Measurements from ENCODE around the gene ZNF526. TPM values are rescaled to one million over a fixed set of nuclear protein-coding genes. Genes with fewer than 3 reads are reported as not detected.

Gene ZNF526
- total RNA-seq, 1 donor from 2014 or later, result 7.0 TPM

GRCh38 chr19:42178791-42179674 lies 41.1 kb upstream of the ZNF526 start:
- TF ChIP-seq, protein P1, sequence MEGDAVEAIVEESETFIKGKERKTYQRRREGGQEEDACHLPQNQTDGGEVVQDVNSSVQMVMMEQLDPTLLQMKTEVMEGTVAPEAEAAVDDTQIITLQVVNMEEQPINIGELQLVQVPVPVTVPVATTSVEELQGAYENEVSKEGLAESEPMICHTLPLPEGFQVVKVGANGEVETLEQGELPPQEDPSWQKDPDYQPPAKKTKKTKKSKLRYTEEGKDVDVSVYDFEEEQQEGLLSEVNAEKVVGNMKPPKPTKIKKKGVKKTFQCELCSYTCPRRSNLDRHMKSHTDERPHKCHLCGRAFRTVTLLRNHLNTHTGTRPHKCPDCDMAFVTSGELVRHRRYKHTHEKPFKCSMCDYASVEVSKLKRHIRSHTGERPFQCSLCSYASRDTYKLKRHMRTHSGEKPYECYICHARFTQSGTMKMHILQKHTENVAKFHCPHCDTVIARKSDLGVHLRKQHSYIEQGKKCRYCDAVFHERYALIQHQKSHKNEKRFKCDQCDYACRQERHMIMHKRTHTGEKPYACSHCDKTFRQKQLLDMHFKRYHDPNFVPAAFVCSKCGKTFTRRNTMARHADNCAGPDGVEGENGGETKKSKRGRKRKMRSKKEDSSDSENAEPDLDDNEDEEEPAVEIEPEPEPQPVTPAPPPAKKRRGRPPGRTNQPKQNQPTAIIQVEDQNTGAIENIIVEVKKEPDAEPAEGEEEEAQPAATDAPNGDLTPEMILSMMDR (IDR thresholded peaks at IDR 0.05), result no peak
- Histone ChIP-seq H3K27me3 (peaks cover 10% of the 10 kb centered on the region), H3K4me3 (no peak overlapping the region), H3K36me3 (no peaks in the 10 kb centered on the region), H3K9me3 (no peaks in the 10 kb centered on the region), H3K27ac (no peak overlapping the region), H3K4me1 (peaks cover 5 to 14% of the 10 kb centered on the region in 2 donors)
- intact Hi-C loops (cut with DNase I), result no loop called here
- DNase-seq (ENCODE audit: low spot score in 2 of 2), result no peak

DNA sequence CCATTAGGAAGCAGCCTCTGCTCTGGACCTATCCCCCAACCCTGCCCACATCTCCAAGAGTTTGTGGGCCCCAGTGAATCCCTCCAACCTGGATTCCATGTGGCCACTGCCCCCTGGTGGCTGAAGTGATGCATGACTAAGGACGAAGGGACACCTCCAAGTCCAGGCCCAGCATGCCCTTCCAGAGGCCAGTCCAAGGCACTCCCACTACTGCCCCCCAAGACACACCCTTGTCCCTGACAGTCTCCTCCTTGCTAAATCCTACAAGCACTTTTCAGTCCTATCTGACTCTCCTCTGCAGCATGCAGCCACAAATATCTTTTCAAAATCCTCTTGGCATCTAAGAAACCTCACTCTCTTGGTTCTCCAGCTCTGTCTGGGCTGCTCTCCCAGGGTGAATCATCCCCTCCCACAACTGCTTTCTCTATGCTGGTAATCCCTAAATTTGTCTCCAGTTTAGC lies 35.7 kb upstream of the ZNF526 start:
- no peaks in the 10 kb centered on the region for H3K9me3 ChIP-seq

GRCh38 chr19:42185277-42185676 lies 34.8 kb upstream of the ZNF526 start:
- no peaks in the 10 kb centered on the region for H3K9me3 ChIP-seq
- intact Hi-C loops (cut with DNase I), result loop anchor here (2.0 kb wide), 1 partner anchor 52 kb away; the partner anchor contains the start of gene POU2F2

More for the DNA sequence above, 35.7 kb upstream of the ZNF526 start:
- Histone ChIP-seq H3K27ac (no peak overlapping the region), H3K36me3 (no peaks in the 10 kb centered on the region), H3K4me3 (no peak overlapping the region), H3K4me1 (no peaks in the 10 kb centered on the region), H3K27me3 (peaks cover 8% of the 10 kb centered on the region)
- DNase-seq (ENCODE audit: low spot score in 2 of 2), result peak in 1 of 2 donors; percentile 87
- intact Hi-C loops (cut with DNase I), result loop anchor here (1.0 to 2.0 kb wide), 2 partner anchors 52 to 76 kb away; partner anchors contain the start of gene POU2F2
- TF ChIP-seq, protein P1 (IDR thresholded peaks at IDR 0.05), result peak; percentile 68 to 82 (median 76)

GRCh38 chr19:42188665-42189064 lies 31.4 kb upstream of the ZNF526 start:
- no peak overlapping the region for H3K4me3 ChIP-seq
- H3K4me1 ChIP-seq, result no peaks in the 10 kb centered on the region
- H3K27ac ChIP-seq, result no peak overlapping the region
- no peaks in the 10 kb centered on the region for H3K27me3 ChIP-seq
- H3K36me3 ChIP-seq, result no peaks in the 10 kb centered on the region
- no peaks in the 10 kb centered on the region for H3K9me3 ChIP-seq
- intact Hi-C loops (cut with DNase I), result no loop called here
- no peak for DNase-seq (ENCODE audit: low spot score in 2 of 2)
- TF ChIP-seq, protein P1 (IDR thresholded peaks at IDR 0.05), result no peak

More at GRCh38 chr19:42185277-42185676, 34.8 kb upstream of the ZNF526 start:
- TF ChIP-seq, protein P1 (IDR thresholded peaks at IDR 0.05), result no peak
- H3K27me3 ChIP-seq, result peaks cover 5% of the 10 kb centered on the region
- no peaks in the 10 kb centered on the region for H3K4me1 ChIP-seq
- DNase-seq (ENCODE audit: low spot score in 2 of 2), result no peak
- H3K27ac ChIP-seq, result no peak overlapping the region
- H3K36me3 ChIP-seq, result no peaks in the 10 kb centered on the region
- H3K4me3 ChIP-seq, result no peak overlapping the region

- Histone ChIP-seq H3K36me3 (no peaks in the 10 kb centered on the region), H3K27me3 (no peaks in the 10 kb centered on the region), H3K27ac (no peak overlapping the region), H3K9me3 (no peaks in the 10 kb centered on the region), H3K4me1 (no peaks in the 10 kb centered on the region), H3K4me3 (no peak overlapping the region)
- intact Hi-C loops (cut with DNase I), result no loop called here
- TF ChIP-seq, protein P1 (IDR thresholded peaks at IDR 0.05), result no peak
- no peak for DNase-seq (ENCODE audit: low spot score in 2 of 2)
Measured at GRCh38 chr19:42189133-42189532, 31.0 kb upstream of the ZNF526 start.

All from ascending aorta (tissue), 2 donors.